Mammary epithelial cell (primary cell): ENCODE data around the gene MEIS3.

Experiments used
- CTCF ChIP-seq, 2 donors: IDR thresholded peaks in 1 of 2; conservative IDR thresholded peaks in 1 of 2; 2 replicates each; pipeline ENCODE4 v1.5.1; 2011 to 2012; ENCODE audit warnings: inconsistent platforms in 2 of 2, low read length in 2 of 2, mild to moderate bottlenecking in 2 of 2, control low read depth in 1 of 2, low read depth in 1 of 2; ENCODE audit not compliant: insufficient read depth in 1 of 2; ENCODE audit errors: extremely low read depth in 1 of 2
- EZH2 ChIP-seq: IDR thresholded peaks from 2 replicates; pipeline ENCODE4 v1.6.1; 2012; ENCODE audit warnings: low read length, inconsistent platforms, borderline replicate concordance

GRCh38 chr19:47377208-47377701 lies 42.1 kb downstream of the MEIS3 start:
- TF ChIP-seq CTCF (conservative IDR thresholded peaks at IDR 0.05 in 1 of 2, IDR thresholded peaks at IDR 0.05 in 1 of 2; ENCODE audit: extremely low read depth in 1 of 2, insufficient read depth in 1 of 2, low read depth in 1 of 2, low read length in 2 of 2) (no peak), EZH2 (no peak)
